Testis (tissue), 3 donors: Measurements from ENCODE around the gene HDC. TPM values are rescaled to one million over a fixed set of nuclear protein-coding genes. Genes with fewer than 3 reads are reported as not detected.

Source experiments
- DNase-seq: peaks from one replicate; pipeline ENCODE4 v3.0.0-alpha.2; 2019
- H3K27ac ChIP-seq, 2 donors: fragments of 200-600 bp; sonication (generic); one replicate each; pipeline ENCODE4 v1.5.1; 2019
- H3K27me3 ChIP-seq: fragments of 200-600 bp; sonication (generic); one replicate; pipeline ENCODE4 v1.5.1; 2019
- H3K36me3 ChIP-seq: fragments of 200-600 bp; sonication (generic); one replicate; pipeline ENCODE4 v1.5.1; 2017; ENCODE audit warnings: low read depth; ENCODE audit errors: missing control alignments
- H3K4me1 ChIP-seq: fragments of 200-600 bp; sonication (generic); one replicate; pipeline ENCODE4 v1.5.1; 2019
- H3K4me3 ChIP-seq, 2 donors: fragments of 200-600 bp; sonication (generic); one replicate each; pipeline ENCODE4 v1.5.1; 2017 to 2019
- H3K9me3 ChIP-seq: fragments of 200-600 bp; sonication (generic); one replicate; pipeline ENCODE4 v1.5.1; 2017
- CTCF ChIP-seq, 3 experiments: fragments of 450-650 bp in 2 of 3; fragments of 200-600 bp in 1 of 3; sonication (generic) in 1 of 3; IDR thresholded peaks; one replicate each; pipeline ENCODE4 v1.5.1; 2016 to 2019; ENCODE audit warnings: antibody characterized with exemption in 3 of 3, mild to moderate bottlenecking in 2 of 3, moderate library complexity in 1 of 3
- POLR2A ChIP-seq: fragments of 450-650 bp; IDR thresholded peaks from one replicate; pipeline ENCODE4 v1.6.1; 2017; ENCODE audit warnings: antibody characterized with exemption, mild to moderate bottlenecking, moderate library complexity
- WGBS, 2 donors: methylation state at CpG; one replicate each; pipeline ENCODE4 v1.1.5; 2018; 5-methylcytosine and 5-hydroxymethylcytosine counted together
- intact Hi-C: fragments of 100-400 bp; cut with DNase I; formaldehyde crosslinking; loops from one replicate; pipeline ENCODE4 v1.15.1; 2023; ENCODE audit warnings: low total_unique reads
- polyA plus RNA-seq: library from polyadenylated mRNA; stranded (reverse); fragments of 350-450 nt; fragmentation: Illumina TruSeq; extraction: RNeasy Lipid Tissue Mini Kit (QIAGEN cat#74804); gene quantifications from one replicate; pipeline ENCODE4 v1.2.3, GENCODE V29; 2014; ENCODE audit warnings: low read depth, low replicate concordance; ENCODE audit not compliant: insufficient read depth
- total RNA-seq, 2 donors: library from RNA; depleted of rRNA; stranded (reverse); fragments of >200 nt; gene quantifications; one replicate each; pipeline ENCODE4 v1.2.3, GENCODE V29; 2016

The HDC gene
- total and polyA plus RNA-seq, 3 donors from 2014 or later = 1.6 to 11.9 (median 5.8) TPM

GRCh38 chr15:50219820-50220219 is 45.7 kb downstream of the HDC start:
- TF ChIP-seq CTCF (IDR thresholded peaks at IDR 0.05) = no peak
- no peak for TF ChIP-seq POLR2A
- intact Hi-C loops = no loop called here
- Histone ChIP-seq H3K27ac (no peak overlapping the region), H3K36me3 (no peaks in the 10 kb centered on the region), H3K4me1 (no peaks in the 10 kb centered on the region), H3K9me3 (no peaks in the 10 kb centered on the region), H3K4me3 (no peak overlapping the region), H3K27me3 (no peaks in the 10 kb centered on the region)
- WGBS, 2 donors = 88 to 92% methylated on average over 2 of the region's 2 CpGs
- DNase-seq = no peak

- TF ChIP-seq POLR2A (no peak), CTCF (IDR thresholded peaks at IDR 0.05) (no peak)
- no peak for DNase-seq
- Histone ChIP-seq H3K4me3 (no peak overlapping the region), H3K36me3 (no peaks in the 10 kb centered on the region), H3K4me1 (no peaks in the 10 kb centered on the region), H3K27me3 (no peaks in the 10 kb centered on the region), H3K9me3 (no peaks in the 10 kb centered on the region), H3K27ac (no peak overlapping the region)
- intact Hi-C loops = no loop called here
- 66 to 80% methylated on average over 1 of the region's 1 CpG for WGBS, 2 donors
Observed at GRCh38 chr15:50218691-50219090, 46.8 kb downstream of the HDC start.

GRCh38 chr15:50218291-50218690 is 47.2 kb downstream of the HDC start:
- WGBS, 2 donors = 59 to 65% methylated on average over 1 of the region's 1 CpG
- Histone ChIP-seq H3K9me3 (no peaks in the 10 kb centered on the region), H3K27ac (no peak overlapping the region), H3K27me3 (no peaks in the 10 kb centered on the region), H3K4me1 (no peaks in the 10 kb centered on the region), H3K4me3 (no peak overlapping the region), H3K36me3 (no peaks in the 10 kb centered on the region)
- no peak for DNase-seq
- TF ChIP-seq POLR2A = no peak
- no peak for TF ChIP-seq CTCF (IDR thresholded peaks at IDR 0.05)
- intact Hi-C loops = no loop called here

DNA sequence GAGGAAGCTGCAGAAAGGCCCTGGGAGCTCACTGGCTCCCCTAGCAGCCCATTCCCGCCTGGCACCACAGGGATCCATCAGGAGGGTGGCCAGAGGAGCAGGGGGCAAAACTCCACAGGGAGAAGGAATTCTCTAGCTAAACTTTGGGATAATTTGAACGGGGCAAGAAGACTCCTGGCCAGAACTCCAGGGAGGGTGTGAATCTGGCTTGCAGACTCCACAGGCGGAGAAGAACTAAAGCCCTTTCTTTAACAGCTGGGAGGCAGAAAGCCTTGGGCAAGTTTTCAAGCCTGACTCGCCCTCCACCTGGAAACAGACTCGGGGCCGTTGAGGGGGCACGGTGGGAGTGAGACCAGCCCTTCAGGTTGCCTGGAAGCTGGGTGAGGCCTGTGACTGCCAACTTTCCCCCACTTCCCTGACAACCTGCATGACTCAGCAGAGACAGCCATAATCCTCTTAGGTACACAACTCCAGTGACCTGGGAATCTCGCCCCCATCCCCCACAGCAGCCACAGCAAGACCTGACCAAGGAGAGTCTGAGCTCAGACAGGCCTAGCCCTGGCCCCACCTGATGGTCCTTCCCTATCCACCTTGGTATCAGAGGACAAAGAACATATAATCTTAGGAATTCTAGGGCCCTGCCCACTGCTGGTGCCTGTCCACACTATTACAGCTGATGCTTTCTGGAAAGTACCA is 54.9 kb downstream of the HDC start:
- H3K4me3 ChIP-seq = no peak overlapping the region
- no peak for DNase-seq
- H3K36me3 ChIP-seq = no peaks in the 10 kb centered on the region
- no peak overlapping the region for H3K27ac ChIP-seq
- TF ChIP-seq POLR2A (no peak), CTCF (IDR thresholded peaks at IDR 0.05) (no peak)
- WGBS, 2 donors = 82 to 84% methylated on average over 4 to 8 of the region's 8 CpGs
- no peaks in the 10 kb centered on the region for H3K27me3 ChIP-seq
- intact Hi-C loops = no loop called here
- H3K9me3 ChIP-seq = no peaks in the 10 kb centered on the region
- H3K4me1 ChIP-seq = no peaks in the 10 kb centered on the region

DNA sequence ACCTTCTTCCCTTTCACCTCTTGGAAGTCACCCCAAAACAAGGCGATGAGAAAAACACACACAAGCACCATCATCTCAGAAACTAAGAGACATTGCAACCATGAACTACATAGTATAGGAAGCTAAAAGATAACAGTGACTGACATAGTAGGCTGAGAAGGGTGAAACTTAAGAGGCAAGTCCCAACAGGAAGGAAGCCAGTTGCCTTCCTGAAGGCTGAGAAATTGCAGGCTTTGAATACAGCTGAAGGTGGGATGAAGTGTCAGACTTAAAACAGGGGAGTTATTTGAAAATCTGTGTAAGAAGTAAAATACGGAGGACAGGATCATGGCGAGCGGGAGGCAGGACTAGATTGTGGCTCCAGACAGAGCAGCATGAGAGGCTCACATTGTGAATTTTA is 55.7 kb downstream of the HDC start:
- Histone ChIP-seq H3K9me3 (no peaks in the 10 kb centered on the region), H3K4me1 (no peaks in the 10 kb centered on the region), H3K27ac (no peak overlapping the region), H3K36me3 (no peaks in the 10 kb centered on the region), H3K27me3 (no peaks in the 10 kb centered on the region), H3K4me3 (no peak overlapping the region)
- no peak for DNase-seq
- TF ChIP-seq CTCF (IDR thresholded peaks at IDR 0.05) (no peak), POLR2A (no peak)
- intact Hi-C loops = no loop called here
- WGBS, 2 donors = 84 to 86% methylated on average over 4 of the region's 4 CpGs
